SK-N-DZ (cell line): ENCODE results near the gene VSIG10.

Experiments used
- DNase-seq: peaks from one replicate; pipeline ENCODE4 v3.0.0-alpha.2; 2015; ENCODE audit warnings: low spot score

VSIG10 gene

DNA sequence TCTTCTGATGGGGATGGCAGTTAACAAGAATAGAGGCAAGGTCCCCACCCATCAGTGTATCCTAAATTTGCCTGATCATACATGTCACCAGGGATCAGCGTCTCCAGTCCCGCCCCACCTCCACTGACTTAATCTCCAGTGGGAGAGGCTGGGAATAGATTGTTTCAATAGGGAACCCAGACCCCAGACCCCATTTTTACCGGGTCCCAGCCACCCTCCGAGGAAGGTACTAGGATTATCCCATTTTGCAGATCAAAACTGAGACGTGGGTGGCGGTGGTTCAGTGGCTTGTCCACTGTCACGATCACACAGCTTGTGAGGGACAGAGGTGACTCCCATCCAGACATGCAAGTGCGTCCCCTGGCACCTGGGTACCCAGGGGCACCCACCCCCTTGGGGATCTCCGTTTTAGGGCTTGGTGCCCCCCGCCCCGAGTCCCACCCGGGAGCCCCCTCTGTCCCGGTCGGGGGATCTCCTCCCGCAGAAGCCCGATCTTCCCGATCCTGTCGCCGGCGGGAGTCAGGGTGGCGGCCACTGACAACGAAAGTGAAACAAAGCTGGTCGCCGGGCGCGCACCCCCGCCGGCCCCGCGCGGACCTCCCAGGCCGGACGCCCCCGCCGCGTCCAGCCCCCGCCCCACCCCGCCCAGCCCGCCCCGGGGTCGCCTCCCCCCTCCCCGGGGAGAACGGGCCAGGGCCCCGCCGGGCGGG, 43.4 kb downstream of the VSIG10 start:
- no peak for DNase-seq

DNA sequence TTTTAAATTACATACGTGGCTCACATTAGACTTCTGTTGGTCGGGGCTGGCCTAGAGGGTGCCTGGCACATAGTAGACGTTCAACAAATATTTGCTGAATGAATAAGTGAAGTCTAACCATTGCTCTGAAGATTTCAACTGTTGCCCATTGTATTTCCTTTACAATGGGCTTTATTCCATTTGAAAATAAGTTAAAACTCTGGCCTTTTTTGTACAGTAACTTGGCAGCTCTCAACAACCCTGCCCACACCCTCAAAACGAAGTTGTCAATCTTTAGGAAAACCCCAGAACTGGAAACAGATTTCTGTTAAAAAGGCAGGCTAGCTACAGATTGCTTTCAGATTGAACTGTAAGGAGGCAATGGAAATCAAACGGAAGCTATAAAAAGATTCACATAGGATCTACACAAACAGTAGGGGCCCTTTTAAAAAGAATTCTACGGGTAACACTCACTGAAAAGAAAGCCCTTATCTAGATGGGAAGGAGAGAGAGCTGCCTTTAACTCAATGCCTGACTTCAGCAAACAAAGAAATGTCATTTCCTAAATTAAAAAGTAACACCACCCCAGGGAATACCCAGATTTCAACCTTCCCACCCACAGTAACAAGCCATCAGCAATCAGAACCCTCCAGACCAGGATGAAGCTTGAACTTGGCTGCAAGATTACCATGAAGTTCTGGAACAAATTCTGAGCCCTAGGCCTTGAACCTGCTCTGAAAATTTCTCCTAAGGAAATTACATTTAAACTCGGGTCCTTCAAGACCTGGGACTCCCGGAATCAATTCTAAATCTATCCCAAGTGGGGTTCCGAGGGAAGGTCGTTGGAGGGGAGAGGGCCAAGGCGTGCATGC, 44.2 kb downstream of the VSIG10 start:
- DNase-seq, result no peak

DNA sequence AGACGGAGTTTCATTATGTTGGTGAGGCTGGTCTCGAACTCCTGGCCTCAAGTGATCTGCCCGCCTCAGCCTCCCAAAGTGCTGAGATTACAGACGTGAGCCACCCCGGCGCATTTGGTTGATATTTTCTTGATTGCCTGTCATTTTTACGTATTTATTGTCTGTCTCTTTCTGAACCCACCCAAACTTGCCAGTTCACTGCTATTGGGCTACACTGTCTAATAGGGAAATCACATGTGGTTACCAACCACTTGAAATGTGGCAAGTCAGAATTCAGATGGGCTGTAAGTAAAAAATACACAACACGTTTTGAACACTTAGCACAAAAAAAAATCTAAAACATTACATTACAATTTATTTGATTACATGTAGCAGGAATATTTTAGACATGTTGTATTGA, 44.9 kb downstream of the VSIG10 start:
- no peak for DNase-seq

DNA sequence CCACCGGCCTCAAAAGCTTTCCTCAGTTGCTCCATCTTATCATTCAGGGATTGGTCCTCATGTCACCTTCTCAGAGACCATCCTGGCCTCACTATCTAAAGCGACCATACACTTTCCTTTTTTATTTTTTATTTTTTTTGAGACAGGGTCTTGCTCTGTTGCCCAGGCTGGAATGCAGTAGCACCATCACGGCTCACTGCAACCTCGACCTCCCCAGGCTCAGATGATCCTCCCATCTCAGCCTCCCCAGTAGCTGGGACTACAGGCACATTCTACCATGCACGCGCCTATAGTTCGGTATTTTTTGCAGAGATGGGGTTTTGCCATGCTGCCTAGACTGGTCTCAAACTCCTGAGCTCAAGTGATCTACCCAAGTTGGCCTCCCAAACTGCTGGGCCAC, 45.6 kb downstream of the VSIG10 start:
- DNase-seq, result no peak

DNA sequence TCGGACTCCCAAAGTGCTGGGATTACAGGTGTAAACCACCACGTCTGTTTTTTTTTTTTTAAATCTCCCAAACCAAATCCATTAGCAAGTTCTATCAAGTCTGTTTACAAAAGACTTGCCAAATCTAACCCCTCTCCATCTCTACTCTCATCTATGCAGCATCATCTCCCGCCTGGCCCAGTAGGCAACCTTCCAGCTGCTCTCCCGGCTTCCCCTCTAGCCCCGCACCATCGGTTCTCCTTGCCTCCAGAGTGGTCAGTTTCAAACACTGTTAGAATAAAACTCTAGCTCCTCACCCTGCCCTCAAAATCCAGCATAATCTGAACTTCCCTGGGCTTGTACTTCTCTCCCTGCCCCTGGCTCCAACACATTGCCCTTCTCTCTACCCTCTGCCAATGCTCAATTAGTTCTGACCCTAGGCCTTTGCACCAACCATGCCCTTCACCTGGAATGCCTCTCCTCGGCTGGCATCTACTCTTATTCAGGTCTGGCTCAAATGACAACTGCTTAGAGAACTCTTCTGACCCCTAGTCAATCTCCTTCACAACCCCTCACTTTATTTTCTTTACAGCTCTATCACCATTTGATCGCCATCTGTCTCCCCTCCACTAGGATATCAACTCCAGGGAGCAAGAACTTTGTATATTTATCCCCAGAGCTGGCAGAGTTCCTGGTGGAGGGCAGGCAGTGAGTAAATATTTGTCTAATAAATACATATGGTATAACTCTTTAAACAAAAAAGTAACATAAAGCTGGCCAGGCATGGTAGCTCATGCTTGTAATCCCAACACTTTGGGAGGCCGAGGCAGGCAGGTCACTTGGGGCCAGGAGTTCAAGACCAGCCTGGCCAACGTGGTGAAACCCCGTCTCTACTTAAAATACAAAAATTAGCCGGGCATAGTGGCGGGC, 47.7 kb downstream of the VSIG10 start:
- no peak for DNase-seq

DNA sequence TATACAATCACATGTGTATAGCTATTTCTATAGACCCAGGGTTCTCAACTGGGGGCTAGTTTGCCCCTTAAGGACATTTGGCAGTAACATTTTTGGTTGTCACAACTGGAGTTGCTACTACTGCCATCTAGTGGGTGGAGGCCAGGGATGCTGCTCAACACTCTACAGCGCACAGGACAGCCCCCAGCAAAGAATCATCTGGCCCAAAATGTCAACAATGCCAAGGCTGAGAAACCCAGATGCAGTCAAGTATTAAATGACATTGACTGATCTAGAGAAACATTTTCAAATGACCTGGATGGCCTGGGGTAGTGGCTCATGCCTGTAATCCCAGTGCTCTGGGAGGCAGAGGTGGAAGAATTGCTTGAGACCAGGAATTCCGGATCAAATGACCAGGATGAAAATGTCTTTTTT, 48.7 kb downstream of the VSIG10 start:
- peak; percentile 62 for DNase-seq

DNA sequence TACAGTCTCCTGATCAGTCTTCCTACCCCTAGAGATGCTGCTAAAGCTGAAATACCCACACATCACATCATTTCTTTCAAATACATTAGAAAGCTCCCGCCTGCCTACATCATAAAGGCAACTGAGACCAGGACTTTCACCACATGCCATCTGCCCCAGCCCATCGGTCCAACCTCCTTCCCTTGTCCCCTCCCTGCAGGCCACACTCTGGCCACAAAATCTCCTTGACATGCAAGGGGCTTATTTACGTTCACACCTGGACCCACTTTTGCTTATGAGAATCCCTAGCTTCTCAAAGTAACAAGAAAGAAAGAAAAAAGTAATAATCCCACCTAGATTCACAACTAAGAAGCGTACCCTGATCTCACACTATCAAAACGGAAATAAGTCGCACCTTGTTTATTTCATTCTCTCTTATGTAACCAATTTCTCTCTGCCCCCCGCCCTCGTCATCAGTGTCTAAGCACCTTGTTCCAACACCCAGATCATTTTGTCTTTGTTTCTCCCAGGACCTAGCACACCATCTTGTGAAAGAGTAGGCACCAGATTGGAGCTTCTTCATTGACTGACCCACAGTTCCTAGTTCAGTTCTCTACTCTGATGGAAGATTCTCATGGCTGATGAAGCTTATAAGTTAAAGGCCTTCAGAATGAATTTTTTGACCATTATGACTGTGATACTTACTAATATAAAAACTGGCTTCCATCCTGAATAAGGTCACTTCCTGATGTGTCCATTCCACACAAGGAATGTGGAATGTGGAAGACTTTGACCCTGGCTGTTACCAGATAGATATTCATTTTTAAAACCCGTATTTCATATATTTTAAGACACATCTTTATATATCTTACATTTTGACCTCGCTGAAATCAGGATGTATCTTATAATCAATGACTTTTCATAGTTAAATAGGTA, 50.5 kb downstream of the VSIG10 start:
- DNase-seq, result no peak

DNA sequence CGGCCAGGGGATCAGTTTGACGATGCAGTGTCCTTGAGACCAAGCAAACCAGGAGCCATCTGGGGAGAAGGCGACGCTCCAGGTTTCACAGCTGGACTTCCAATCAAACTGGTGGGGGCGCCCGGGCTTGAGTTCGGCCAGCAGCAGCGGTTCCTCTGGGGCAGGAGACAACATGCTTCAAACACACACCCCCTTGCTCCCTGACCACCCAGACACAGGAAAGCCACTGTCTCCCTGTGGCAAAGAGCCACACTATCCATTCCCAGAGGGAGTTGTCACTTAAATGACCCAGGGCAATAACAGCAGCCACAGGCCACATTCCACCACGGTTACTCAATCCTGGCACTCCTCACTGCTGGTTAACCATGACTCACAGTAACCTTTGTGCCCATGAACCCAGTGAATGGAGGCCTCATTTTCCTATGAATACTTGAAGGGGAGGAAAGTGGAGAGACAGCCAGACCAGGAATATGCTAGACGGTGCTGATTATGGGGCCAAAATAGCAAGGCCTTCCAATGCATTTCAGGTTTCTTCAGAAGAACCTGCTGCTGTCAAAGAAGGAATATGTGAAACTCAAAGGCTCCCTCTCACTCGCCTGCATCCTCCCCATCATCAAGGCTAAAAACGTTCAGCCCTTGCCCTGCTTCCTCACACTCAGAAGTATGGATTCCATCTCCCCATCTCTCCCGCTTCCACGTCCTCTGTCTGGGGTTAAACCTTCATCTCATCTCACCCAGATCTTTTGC, 51.3 kb downstream of the VSIG10 start:
- DNase-seq, result no peak

DNA sequence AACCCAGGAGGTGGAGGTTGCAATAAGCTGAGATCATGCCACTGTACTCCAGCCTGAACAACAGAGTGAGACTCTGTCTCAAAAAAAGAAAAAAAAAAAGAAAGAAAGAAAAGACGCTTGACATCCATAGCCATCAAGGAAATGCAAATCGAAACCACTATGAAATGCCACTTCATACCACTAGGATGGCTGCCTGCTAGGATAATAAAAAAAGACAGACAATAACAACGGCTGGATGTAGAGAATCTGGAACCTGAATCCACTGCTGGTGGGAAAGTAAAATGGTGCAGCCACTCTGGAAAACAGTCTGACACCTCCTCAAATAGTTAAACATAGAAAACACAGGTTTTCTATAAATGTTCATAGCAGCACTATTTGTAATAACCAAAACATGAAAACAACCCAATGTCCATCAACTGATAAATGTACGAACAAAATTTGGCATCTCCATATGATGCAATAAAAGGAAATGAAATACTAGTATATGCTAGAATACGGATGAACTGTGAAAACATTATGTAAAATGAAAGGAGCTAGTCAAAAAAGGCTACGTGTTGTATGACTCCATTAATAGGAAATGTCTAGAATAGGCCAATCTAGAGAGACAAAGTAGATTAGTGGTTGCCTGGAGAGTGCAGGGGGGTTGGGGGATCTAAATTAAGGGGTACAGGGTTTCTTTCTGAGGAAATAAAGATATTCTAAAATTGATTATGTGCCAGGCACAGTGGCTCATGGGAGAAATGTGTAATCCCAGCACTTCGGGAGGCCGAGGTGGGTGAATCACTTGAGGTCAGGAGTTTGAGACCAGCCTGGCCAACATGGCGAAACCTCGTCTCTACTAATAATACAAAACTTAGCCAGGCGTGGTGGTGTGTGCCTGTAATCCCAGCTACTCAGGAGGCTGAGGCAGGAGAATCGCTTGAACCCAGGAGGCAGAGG, 52.6 kb downstream of the VSIG10 start:
- no peak for DNase-seq

DNA sequence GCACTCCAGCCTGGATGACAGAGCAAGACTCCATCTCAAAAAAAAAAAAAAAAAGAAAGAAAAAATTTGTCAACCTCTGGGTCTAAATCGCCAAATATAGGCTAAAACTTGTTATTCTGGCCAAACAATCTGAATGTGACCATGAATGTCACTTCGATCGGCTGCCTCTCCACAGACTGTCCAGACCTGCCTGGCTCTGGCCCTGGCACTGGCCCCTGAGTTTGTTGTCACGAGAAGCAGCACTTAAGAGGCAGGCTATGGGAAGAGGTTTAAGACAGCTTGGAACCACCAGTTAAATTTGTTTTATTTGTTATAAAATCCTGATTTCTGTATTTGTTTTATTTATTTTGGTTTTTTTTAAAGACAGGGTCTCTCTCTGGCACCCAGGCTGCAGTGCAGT, 57.4 kb downstream of the VSIG10 start:
- no peak for DNase-seq

DNA sequence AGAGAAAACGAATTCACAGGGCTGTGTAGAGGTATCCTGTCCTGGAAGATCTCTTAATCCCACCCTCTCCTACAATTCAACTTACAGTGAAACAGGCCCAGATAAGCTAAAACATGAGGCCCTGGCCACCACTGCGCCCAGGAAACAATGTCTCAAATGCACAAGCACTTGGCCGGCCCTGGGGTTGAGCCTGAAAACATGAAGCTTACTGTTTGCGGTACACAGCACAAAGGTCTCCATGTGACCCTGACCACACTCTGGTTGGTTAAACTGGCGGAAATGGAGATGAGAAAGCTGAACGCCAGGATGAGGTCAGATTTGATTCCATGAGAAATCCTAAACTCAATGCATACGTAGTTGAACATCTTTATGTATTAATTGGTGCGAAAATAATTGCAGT, 59.2 kb downstream of the VSIG10 start:
- DNase-seq, result no peak

DNA sequence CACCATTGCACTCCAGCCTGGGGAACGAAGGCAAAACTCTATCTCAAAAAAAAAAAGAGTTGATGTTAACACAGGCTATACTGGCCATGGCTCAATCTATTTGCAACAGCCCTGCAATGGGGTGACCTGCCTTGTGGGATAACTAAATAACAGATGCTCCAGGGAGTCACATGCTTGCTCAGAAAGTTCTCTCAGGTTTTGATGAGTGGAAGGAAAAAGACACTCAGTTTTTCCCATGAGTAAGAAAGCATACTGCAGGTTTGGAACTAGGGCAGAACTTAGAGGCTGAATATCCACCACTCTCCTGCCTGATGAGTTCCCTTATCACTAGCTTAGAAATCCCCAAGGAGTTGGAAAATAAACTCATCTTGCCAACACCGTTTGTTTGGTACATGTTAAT, 59.7 kb downstream of the VSIG10 start:
- DNase-seq, result no peak

DNA sequence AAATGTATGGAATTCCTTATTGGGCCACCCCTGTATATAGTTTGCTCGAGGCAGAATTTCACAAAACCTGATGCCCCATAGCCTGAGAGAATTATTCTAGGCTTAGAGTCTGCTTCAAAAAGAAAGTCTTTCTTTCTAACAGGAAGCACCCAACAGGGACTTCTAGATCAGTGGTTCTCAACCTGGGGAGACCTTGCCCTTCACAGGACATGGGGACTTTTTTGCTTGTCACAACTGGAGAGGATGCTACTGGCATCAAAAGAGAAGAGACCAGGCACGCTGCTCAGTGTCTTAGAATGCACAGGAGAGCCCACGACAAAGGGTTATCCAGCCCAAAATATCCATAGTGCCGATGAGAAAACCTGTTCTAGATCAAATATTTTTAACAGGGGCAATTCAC, 61.7 kb downstream of the VSIG10 start:
- DNase-seq, result no peak

DNA sequence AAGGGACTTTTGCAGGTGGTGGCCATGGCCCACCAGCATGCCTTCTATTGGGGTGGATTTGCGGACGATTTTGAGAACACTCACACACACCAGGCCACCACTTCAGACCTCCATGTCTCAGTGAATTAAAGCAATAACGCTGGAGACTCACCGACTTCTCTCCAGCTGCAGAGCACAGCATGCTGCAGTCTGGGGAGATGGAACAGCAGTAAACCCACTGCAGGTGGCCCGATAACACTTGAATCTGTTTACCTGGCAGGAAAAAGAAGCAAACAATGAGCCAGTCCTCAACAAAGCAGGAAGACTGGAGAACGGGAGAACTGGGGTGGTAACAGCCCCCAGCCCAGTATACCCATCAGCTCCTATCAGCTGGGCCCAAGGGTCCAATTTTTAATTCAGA, 65.7 kb downstream of the VSIG10 start:
- no peak for DNase-seq

DNA sequence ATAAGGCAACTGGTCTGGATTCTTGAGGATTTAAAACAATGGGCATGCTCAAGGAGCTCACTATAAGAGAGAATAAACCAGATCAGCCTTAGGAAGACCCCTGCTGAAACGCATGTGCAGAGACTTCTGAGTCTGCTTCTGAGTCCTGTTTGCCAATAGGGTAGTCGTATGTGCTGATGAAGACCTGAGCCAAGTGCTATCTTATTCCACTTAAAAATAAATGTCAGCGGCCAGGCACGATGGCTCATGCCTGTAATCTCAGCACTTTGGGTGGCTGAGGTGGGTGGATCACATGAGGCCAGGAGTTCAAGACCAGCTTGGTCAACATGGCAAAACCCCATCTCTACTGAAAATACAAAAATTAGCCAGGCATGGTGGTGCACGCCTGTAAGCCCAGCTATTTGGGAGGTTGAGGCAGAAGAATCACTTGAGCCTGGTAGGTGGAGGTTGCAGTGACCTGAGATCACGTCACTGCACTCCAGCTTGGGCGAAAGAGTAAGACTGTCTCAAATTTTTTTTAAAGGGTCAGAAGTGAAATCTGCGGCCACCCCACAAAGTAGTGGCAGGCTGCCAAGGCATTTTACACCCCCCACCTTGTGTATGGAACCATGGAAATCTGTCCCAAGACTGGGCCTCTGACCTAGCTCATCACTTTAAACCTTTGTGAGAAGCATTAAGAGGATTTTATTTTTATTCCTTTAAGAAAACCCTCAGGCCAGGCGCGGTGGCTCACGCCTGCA, 67.0 kb downstream of the VSIG10 start:
- DNase-seq, result no peak

DNA sequence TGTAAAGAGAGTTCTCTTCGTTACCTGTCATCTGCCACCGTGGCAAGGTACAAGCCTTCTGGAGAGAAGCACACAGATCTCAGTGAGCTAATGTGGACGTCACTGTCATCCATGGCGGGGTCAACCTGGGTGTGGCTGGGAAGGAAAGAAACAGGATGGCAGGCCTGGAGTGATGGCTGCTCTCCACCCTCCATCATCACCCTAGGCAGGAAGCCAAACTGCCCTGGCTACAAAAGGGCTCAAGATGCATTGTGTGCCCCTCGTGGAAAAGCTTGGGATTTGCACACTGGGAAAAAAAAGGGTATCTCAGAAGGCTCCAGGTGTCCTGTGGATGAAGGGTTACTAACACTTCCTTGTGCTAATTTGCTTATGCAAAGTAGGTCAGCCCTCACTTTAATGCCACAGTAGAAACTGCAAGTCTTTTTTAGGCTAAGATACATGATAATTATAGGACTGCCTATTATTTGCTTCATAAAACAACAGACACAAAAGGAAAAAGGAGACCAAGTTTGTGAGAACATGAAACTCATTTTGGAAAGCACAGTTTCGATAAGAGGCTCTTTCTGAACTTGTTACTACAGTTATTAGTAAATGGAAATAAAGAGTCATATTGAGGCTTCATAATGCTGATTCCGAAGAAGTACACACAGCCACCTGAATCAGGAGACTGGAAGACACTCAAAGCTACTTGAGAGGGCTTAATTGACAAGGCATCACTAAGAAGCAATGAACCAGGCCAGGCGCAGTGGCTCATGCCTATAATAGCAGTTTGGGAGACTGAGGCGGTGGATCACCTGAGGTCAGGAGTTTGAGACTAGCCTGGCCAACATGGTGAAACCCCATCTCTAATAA, 68.4 kb downstream of the VSIG10 start:
- DNase-seq, result no peak

DNA sequence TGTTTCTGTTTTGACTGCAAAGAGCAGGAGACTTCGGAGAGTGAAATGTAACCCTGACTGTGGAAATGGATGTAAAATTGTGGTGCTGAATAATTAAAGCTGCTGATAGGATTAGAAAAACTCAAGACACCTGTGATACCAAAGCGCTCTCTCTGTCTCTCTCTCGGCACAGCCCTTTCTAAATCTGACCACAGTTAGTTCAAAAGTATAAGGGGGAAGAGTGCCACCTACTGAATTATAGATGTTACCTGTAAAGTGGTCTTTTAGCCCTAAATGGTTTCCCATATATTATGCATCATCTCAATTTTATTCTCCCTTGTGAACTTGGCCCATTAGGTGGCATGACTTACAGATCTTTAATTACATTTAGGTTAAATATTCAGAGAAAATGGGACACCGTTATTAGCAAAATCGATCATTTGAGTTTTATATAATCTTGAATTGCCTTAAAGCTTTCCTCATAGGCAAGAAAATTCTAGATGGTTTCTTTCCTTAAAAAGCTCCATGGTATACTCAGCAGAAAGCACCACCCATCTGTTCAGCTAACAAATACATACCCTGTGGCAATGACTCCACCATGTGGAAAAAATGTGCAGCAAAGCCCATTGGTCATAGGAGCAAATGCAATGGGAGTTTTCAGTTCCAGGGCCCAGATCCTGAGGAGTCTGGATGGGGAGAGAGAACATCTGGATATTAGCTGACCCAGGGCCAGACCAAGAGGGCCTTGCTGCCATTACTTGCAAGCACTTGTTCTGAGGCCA, 69.2 kb downstream of the VSIG10 start:
- DNase-seq, result peak; percentile 29
